IPS-18a (cell line): ENCODE measurements around the gene FNBP1L.

ENCODE experiments used
- H3K27ac ChIP-seq: one replicate; pipeline ENCODE4 v1.5.1; 2013; ENCODE audit warnings: low read length
- H3K27me3 ChIP-seq: one replicate; pipeline ENCODE4 v1.6.1; 2013; ENCODE audit warnings: mild to moderate bottlenecking, low read length; ENCODE audit not compliant: control insufficient read depth, insufficient read depth
- H3K36me3 ChIP-seq: one replicate; pipeline ENCODE4 v1.6.1; 2013; ENCODE audit warnings: low read depth, low read length; ENCODE audit not compliant: control insufficient read depth
- H3K4me1 ChIP-seq: one replicate; pipeline ENCODE4 v1.6.1; 2013; ENCODE audit warnings: low read depth, low read length; ENCODE audit not compliant: control insufficient read depth
- H3K4me3 ChIP-seq: one replicate; pipeline ENCODE4 v1.5.1; 2013; ENCODE audit warnings: low read length
- H3K9ac ChIP-seq: one replicate; pipeline ENCODE4 v1.6.1; 2013; ENCODE audit warnings: mild to moderate bottlenecking, low read length, moderate library complexity
- H3K9me3 ChIP-seq: one replicate; pipeline ENCODE4 v1.6.1; 2013; ENCODE audit warnings: low read depth, low read length; ENCODE audit not compliant: control insufficient read depth

Gene FNBP1L

DNA sequence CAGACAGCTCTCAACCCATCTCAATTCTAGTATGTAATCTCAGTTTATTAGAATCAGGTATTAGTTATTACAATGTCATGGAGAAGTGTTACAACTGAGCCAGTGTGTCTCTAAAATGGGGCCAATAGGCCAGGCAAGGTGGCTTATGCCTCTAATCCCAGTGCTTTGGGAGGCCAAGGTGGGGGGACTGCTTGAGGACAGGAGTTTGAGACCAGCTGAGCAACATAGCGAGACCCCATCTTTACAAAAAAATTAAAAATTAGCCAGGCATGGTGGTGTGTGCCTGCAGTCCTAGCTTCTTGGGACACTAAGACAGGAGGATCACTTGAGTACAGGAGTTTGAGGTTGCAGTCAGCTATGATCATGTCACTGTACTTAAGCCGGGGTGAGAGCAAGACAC lies 128.8 kb downstream of the FNBP1L start:
- Histone ChIP-seq H3K4me1 (peaks cover 5% of the 10 kb centered on the region), H3K9ac (no peak overlapping the region), H3K36me3 (peaks cover 8% of the 10 kb centered on the region), H3K27me3 (no peaks in the 10 kb centered on the region), H3K27ac (no peak overlapping the region), H3K4me3 (no peak overlapping the region), H3K9me3 (no peaks in the 10 kb centered on the region)

DNA sequence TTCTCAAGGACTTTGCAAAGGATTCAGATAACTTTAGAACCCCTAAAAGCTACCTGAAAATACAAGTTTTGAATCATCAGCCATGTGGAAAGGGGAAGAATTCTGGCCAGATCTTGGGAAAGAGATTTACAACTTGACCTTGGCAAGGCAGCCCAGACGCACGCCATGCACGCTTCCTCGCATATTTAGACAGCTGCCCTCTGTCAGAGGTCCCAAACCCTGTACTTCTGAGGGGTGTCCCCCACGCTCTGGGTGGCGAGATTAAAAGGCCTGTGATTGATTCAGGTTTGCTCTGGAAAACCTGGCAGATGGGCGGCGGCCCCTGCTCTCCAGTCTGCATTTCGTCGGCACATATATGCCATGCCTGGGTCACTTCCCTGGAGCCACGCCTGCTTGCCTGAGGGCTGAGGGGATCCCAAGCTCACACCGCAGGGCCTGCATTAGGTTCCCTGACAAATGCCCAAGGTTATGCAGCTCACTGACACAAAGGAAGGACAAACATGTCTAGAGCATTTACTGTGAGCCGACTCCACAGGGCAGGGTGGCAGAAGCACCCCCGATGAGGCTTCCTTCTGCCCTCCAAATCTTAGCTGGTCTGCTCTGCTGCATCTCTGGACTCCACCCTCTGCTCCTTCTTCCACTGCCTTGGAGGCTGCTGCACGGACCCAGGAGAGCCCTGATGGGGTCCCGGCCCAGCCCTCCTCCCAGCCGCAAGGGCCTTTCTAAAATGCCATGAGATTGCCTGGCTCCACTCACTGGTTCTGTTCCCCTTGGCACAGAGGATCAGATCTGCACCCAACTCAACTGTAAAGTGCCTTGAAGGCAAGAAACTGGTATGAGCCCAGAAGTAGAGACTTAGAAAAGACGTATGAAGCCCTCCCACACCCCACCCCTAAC lies 129.9 kb downstream of the FNBP1L start:
- Histone ChIP-seq H3K36me3 (peaks cover 6% of the 10 kb centered on the region), H3K27ac (no peak overlapping the region), H3K9me3 (no peaks in the 10 kb centered on the region), H3K4me3 (no peak overlapping the region), H3K9ac (no peak overlapping the region), H3K4me1 (no peaks in the 10 kb centered on the region), H3K27me3 (no peaks in the 10 kb centered on the region)

GRCh38 chr1:93578433-93578830 lies 130.5 kb downstream of the FNBP1L start:
- Histone ChIP-seq H3K4me1 (no peaks in the 10 kb centered on the region), H3K27me3 (no peaks in the 10 kb centered on the region), H3K27ac (no peak overlapping the region), H3K9ac (no peak overlapping the region), H3K36me3 (peaks cover 5% of the 10 kb centered on the region), H3K4me3 (no peak overlapping the region), H3K9me3 (no peaks in the 10 kb centered on the region)

GRCh38 chr1:93578911-93579825 lies 131.2 kb downstream of the FNBP1L start:
- peaks cover 10% of the 10 kb centered on the region for H3K36me3 ChIP-seq
- H3K9me3 ChIP-seq = no peaks in the 10 kb centered on the region
- H3K27me3 ChIP-seq = no peaks in the 10 kb centered on the region
- H3K27ac ChIP-seq = no peak overlapping the region
- H3K4me1 ChIP-seq = no peaks in the 10 kb centered on the region
- H3K4me3 ChIP-seq = no peak overlapping the region
- no peak overlapping the region for H3K9ac ChIP-seq

DNA sequence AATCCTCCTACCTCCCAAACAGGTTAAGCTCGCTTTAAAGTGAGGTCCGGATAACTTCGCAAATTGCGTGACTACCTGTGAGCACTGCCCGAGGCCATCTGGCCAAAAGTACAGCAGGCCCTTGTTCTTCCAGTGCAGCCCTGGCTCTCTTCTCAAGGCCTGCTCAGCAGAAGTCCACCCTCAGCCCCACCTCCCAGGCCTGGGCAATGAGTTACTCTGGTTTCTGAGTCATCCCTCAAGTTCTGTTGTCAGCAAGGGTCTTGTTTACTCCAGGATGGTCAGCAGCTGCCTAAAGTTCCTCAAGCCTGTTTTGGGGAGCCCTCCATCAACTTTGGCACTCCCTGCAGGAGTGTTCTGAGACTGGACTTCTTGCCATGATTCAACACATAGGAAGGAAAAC lies 132.0 kb downstream of the FNBP1L start:
- Histone ChIP-seq H3K4me1 (no peaks in the 10 kb centered on the region), H3K27me3 (no peaks in the 10 kb centered on the region), H3K9me3 (no peaks in the 10 kb centered on the region), H3K4me3 (no peak overlapping the region), H3K27ac (no peak overlapping the region), H3K36me3 (peaks cover 11% of the 10 kb centered on the region), H3K9ac (no peak overlapping the region)

- Histone ChIP-seq H3K36me3 (peaks cover 8% of the 10 kb centered on the region), H3K4me1 (no peaks in the 10 kb centered on the region), H3K27ac (no peak overlapping the region), H3K4me3 (no peak overlapping the region), H3K27me3 (no peaks in the 10 kb centered on the region), H3K9me3 (no peaks in the 10 kb centered on the region), H3K9ac (no peak overlapping the region)
These were observed 134.3 kb downstream of the FNBP1L start for GRCh38 chr1:93581917-93582850.

- no peaks in the 10 kb centered on the region for H3K27me3 ChIP-seq
- H3K4me1 ChIP-seq = no peaks in the 10 kb centered on the region
- no peak overlapping the region for H3K4me3 ChIP-seq
- no peak overlapping the region for H3K27ac ChIP-seq
- H3K36me3 ChIP-seq = peaks cover 12% of the 10 kb centered on the region
- H3K9me3 ChIP-seq = no peaks in the 10 kb centered on the region
- H3K9ac ChIP-seq = no peak overlapping the region
These were observed 136.5 kb downstream of the FNBP1L start for GRCh38 chr1:93584261-93585003.

GRCh38 chr1:93585059-93585966 lies 137.4 kb downstream of the FNBP1L start:
- Histone ChIP-seq H3K36me3 (peaks cover 12% of the 10 kb centered on the region), H3K4me3 (no peak overlapping the region), H3K27ac (no peak overlapping the region), H3K9ac (no peak overlapping the region), H3K4me1 (no peaks in the 10 kb centered on the region), H3K27me3 (no peaks in the 10 kb centered on the region), H3K9me3 (no peaks in the 10 kb centered on the region)

GRCh38 chr1:93587354-93587753 lies 139.4 kb downstream of the FNBP1L start:
- Histone ChIP-seq H3K9me3 (no peaks in the 10 kb centered on the region), H3K27me3 (no peaks in the 10 kb centered on the region), H3K36me3 (peaks cover 9% of the 10 kb centered on the region), H3K9ac (no peak overlapping the region), H3K27ac (no peak overlapping the region), H3K4me1 (no peaks in the 10 kb centered on the region), H3K4me3 (no peak overlapping the region)

- Histone ChIP-seq H3K27ac (no peak overlapping the region), H3K36me3 (peaks cover 9% of the 10 kb centered on the region), H3K4me1 (no peaks in the 10 kb centered on the region), H3K27me3 (no peaks in the 10 kb centered on the region), H3K9me3 (no peaks in the 10 kb centered on the region), H3K4me3 (no peak overlapping the region), H3K9ac (no peak overlapping the region)
These were observed 140.3 kb downstream of the FNBP1L start for GRCh38 chr1:93588206-93588605.
